Cortex of kidney (tissue), 1 donor: ENCODE data around the gene EPB41L2.

Experiments used
- DNase-seq: peaks from one replicate; lab custom pipeline; 2025; lab: John Stamatoyannopoulos, UW

The EPB41L2 gene

GRCh38 chr6:130975325-130975724, 87.7 kb downstream of the EPB41L2 start:
- DNase-seq: no peak

DNA sequence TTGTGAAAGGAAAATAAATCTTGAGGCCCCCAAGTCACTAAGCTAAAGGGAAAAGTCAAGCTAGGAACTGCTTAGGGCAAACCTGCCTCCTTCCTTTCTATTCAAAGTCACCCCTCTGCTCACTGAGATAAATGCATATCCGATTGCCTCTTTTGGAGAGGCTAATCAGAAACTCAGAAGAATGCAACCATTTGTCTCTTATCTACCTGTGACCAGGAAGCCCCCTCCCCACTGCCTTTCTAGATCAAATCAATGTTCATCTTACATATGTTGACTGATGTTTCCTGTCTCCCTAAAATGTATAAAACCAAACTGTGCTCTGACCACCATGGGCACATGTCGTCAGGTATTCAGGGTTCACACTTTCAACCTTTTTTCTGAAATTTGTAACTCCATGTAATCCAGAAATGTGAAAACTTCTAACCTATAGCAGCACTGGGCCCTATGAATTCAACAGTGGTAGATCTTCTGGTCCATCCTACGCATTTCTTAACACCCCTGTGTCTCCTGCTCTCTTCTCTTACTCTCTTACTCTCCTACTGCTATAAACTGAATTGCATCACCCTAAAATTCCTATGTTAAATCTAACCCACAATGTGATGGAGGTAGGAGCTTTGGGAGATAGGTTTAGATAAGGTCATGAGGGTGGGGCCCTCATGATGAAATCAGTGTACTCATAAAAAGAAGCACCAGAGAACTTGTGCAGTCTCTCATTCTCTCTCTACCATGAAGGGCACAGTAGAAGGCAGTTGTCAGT, 89.3 kb downstream of the EPB41L2 start:
- DNase-seq: no peak

- no peak for DNase-seq
These were observed 91.5 kb downstream of the EPB41L2 start for GRCh38 chr6:130971504-130971903.

DNA sequence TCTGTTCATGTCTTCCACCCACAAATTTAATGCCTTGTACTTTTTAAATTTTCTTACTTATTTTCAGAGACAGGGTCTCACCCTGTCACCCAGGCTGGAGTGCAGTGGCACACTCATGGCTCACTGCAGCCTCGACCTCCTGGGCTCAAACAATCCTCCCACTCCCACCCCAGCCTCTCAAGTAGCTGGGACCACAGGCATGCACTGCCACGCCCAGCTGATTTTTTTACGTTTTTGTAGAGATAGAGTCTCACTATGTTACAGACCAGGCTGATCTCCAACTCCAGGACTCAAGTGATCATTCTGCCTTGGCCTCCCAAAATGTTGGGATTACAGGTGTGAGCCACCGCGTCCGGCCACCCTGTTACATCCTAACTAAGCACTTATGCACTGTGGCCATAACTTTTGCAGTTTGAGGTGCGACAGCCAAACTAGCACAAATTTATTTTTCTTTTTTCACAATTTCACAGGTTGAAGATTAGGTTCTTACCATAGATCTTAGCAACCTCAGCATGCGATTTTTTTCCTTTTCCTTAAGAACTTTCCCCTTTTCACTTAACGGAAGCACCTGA, 92.1 kb downstream of the EPB41L2 start:
- DNase-seq: no peak

DNA sequence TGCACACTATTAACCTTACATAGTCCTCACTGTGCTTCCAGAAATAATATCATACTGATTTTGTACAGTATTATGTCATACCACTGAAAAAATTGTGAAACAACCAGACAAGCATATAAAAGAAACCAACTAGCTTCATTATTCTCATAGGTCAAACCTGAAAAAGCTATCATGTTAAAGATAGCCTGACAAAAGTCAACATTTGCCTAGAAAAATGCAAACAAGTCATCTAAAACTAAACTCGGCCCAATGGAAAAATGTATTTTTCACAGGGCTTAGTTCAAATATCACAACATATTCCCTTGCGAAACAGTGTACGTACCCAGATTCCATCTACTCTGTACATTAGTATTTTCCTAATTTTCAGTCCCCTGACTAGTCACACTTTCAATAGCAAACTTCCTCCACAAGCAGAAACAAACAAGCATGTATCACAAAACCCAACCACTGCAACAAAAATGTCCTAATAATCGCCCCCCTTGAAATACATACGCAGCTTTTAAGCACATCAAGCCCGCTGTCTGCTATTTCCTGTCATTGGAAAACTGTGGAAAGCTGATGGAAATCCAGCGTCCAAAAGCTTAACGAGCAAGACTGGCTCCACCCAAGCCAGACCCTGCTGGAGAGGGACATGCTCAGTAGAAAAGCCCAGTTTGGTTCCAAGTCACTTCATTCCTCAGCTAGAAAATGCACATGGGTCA, 93.1 kb downstream of the EPB41L2 start:
- no peak for DNase-seq

GRCh38 chr6:130969166-130969565, 93.9 kb downstream of the EPB41L2 start:
- DNase-seq: no peak

GRCh38 chr6:130968476-130968875, 94.6 kb downstream of the EPB41L2 start:
- no peak for DNase-seq

GRCh38 chr6:130967502-130968445, 95.3 kb downstream of the EPB41L2 start:
- DNase-seq: no peak

- DNase-seq: no peak
These were observed 96.6 kb downstream of the EPB41L2 start for GRCh38 chr6:130966344-130966980.

GRCh38 chr6:130965656-130966055, 97.4 kb downstream of the EPB41L2 start:
- no peak for DNase-seq

DNA sequence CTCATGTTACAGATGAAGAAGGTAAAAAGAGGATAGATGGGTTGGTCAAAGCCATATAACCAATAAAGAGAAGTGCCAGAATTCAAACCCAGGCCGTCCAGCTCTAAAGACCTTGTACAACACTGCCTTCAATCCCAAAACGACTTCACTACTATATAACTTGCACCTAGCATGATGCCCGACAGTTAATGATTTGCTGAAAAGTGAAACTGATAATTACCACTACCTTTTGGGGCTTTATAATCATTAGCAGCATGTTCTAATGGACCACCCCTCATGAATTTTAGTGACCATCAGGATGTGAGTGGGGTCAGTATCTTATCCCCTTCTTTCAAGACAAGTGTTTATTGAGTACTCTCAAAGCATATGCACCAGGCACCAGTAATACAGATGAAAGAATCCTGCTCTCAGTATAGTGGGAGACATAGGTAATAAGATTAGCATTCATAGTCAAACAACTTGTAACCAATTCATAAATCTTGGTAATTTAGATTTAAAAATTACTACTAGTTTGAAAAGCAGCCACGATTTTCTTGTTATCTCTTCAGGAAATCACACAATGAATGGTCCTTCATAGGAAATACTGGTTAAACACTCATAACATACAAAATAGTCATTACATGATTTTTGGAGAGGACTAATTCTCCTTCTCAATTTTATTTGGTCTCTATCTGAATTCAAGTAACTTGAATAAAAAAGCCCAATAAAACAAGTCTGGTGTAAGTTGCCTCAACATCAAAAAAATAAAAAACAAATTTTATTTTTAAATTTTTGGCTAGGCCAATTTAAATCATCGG, 98.0 kb downstream of the EPB41L2 start:
- no peak for DNase-seq

DNA sequence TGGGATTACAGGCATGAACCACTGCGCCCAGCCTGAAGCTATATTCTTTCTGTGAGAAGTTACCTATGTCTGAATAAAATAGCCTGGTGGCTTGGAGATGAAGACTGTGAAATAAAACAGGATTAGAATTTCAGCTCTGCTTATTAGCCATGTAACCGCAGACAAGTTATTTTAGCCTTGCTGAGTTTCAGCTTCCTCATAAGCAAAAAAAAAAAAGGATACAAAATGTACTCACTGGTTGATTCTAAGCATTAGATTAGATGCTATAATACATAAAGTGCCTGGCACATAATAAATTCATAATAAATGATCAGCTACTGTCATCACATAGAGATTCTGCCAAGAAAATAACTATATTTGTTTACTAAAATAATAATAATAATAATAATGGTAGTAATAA, 98.8 kb downstream of the EPB41L2 start:
- no peak for DNase-seq

DNA sequence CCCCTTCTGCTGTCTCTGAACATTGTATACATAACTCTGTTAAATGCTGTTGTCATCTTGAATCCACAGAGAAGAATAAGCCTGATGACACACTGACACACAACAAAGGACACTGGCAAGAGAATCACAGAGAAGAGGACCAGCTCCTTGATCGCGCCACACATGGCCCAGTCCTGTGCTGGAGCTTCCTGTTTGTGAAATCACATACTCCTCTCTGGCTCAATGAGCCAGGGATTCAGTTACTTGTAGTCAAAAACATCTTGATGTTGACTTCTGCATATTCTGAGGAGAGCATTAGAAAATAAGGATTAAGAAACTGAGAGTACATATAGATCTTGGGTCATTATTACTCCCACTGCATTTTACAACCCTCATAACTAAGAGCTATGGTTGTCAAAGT, 100.1 kb downstream of the EPB41L2 start:
- no peak for DNase-seq

- no peak for DNase-seq
These were observed 101.9 kb downstream of the EPB41L2 start for GRCh38 chr6:130961148-130961547.

DNA sequence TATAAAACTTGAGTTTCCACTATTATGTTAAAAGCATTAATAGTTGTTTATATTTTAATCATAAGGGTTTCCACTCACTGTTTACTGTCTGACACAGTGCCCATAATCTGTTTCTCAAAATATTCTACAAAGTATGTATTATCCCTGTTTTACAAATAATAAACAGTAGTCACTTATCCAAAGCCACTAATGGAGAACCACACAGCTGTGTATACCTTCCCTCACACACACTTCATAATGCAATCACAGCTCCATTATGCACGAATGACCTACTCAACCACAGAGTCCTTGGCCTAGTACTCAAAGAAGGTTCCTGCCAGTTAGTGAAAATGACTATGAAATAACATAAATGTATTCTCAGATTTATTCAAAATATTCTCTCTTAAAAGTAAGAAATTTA, 103.1 kb downstream of the EPB41L2 start:
- DNase-seq: no peak

DNA sequence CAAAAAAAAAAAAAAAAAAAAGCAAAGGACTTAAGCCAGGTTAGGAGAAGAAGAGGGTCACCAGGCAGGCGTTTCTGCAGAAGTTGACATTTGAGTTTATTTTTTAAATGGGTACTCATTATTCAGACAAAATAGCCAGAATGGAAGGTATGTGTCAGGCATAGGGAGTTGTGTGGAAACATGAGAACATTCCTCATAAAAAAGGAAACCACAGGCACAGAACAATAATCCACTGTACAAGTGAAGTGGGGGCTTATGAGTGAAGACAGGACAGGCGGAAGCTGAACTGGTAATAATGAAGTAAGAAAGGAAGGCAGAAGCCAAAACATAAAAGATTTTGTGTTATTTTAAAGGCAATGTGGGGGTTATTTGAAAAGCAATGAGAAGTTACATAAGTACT, 104.6 kb downstream of the EPB41L2 start:
- DNase-seq: no peak

DNA sequence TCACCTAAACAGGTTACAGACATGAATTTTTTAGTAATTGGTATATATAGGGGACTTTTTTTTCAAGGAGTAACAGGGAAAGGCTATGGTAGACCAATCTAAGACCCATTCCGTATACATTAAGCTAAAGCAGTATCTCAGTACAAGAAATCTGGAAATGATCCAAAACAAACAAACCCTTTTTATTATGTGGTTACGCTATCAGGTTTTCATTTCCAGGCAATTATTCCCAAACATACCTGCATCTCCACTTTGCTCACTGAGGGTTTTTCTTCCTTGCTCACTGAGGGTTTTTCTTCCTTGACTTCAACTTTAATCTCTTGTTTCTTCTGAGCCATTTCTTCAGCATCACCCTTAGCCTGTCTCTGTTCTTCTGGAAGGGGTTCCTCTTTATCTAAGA, 107.3 kb downstream of the EPB41L2 start:
- DNase-seq: no peak

DNA sequence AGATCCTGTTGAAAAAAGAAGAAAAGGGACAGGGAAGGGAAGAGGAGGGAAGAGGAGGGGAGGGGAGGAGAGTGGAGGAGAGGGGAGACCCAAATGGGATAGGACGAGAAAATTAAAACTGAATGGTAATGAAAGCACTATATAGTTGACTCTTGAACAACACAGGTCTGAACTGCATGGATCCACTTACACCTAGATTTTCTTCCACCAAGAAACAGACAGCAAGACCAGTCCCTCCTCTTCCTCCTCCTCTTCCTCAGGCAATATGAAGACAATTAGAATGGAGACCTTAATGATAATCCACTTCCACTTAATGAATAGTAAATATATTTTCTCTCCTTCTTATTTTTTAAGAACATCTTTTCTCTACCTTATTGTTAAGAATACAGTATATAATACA, 113.5 kb downstream of the EPB41L2 start:
- DNase-seq: no peak

DNA sequence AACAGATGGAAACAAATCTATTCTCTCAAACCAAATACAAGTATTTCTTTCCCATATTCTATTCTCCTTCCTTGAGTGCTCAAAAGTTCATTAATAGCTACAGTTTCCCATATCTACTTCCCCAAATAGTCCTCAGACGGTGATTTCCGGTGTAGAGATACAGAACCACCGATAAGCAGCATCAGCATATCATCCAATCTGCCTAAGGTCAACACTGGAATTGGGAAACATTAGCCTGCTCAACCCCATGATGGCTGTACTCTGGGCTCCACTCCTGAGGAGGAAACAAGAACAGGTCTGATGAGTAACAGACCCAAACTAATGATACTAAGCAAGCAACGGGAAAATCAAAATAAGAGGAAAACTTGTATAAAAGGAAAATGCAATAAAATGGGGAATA, 115.6 kb downstream of the EPB41L2 start:
- DNase-seq: no peak

DNA sequence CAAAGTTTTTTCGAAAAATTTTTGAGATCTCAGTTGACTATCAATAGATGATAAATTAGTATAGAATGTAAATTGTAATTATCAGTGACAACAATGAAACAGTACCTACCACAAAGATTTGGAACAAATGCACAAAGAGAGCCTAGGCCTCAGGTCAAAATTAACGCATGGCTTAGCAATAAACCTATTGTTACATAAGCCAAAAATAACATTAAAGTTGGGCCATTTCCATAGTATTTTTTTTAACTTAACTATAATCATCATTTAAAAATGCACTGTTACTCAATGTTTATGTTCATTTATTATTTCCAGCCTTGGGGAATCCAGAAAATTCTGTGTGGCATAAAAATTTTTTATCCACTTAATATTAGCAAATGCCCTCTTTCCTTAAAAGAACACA, 117.0 kb downstream of the EPB41L2 start:
- DNase-seq: no peak

DNA sequence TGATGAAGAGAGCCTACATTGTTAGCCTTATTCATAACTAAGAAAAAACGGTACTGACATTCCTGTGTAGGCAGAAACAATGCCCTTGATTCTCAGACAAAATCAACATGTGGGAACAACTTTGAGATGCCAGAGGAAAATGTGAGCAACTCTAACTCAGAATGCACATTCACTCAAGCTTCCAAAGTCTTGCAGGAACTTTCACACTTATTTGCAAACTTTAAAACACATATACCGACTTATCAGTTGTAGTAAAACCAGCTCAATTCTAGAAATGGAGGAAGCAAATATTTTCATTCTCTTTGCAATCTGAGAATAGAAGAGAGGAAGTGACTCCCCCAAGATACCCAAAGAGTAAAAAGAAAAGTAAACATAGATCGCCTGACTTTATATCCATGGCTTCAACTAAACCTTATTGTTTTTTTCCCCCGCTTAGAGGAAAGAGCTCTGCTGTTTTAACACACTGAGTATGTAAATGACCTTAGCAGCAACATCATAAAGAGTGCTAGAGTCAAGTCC, 117.6 kb downstream of the EPB41L2 start:
- DNase-seq: no peak
